Activated naive CD8-positive, alpha-beta T cell treated with anti-CD3 and anti-CD28 coated beads for 36 hours (primary cell): ENCODE results near the gene ACACA. TPM values are rescaled to one million over a fixed set of nuclear protein-coding genes. Genes with fewer than 3 reads are reported as not detected.

Experiments
- DNase-seq: peaks from one replicate; pipeline ENCODE4 v3.0.0; 2021
- H3K27ac Mint-ChIP-seq: one replicate; pipeline ENCODE4 v1.8.0; 2022; ENCODE audit warnings: mild to moderate bottlenecking, moderate library complexity, mixed read lengths
- H3K27me3 Mint-ChIP-seq: one replicate; pipeline ENCODE4 v1.8.0; 2022; ENCODE audit warnings: mild to moderate bottlenecking, mixed read lengths
- H3K36me3 Mint-ChIP-seq: one replicate; pipeline ENCODE4 v1.8.0; 2021; ENCODE audit warnings: mild to moderate bottlenecking, mixed read lengths
- H3K4me1 Mint-ChIP-seq: one replicate; pipeline ENCODE4 v1.8.0; 2021; ENCODE audit warnings: mixed read lengths
- H3K4me3 Mint-ChIP-seq: one replicate; pipeline ENCODE4 v1.8.0; 2022; ENCODE audit warnings: mild to moderate bottlenecking, moderate library complexity, mixed read lengths
- H3K9me3 Mint-ChIP-seq: one replicate; pipeline ENCODE4 v1.8.0; 2022; ENCODE audit warnings: mixed read lengths
- total RNA-seq, 2 experiments: library from RNA; stranded (reverse); gene quantifications; one replicate each; pipeline ENCODE4 v1.2.3, GENCODE V29; 2021

ACACA gene
- total RNA-seq, 2 experiments from 2014 or later, result 68.3 to 76.3 TPM

GRCh38 chr17:37121616-37122015 is 285.0 kb downstream of the ACACA start:
- H3K27me3 Mint-ChIP-seq, result no peaks in the 10 kb centered on the region
- DNase-seq, result no peak
- H3K27ac Mint-ChIP-seq, result no peak overlapping the region
- no peaks in the 10 kb centered on the region for H3K4me1 Mint-ChIP-seq
- H3K4me3 Mint-ChIP-seq, result no peak overlapping the region
- peaks cover 26% of the 10 kb centered on the region for H3K36me3 Mint-ChIP-seq
- H3K9me3 Mint-ChIP-seq, result no peaks in the 10 kb centered on the region

GRCh38 chr17:37118366-37119137 is 288.1 kb downstream of the ACACA start:
- Mint-ChIP-seq H3K4me1 (no peaks in the 10 kb centered on the region), H3K27me3 (no peaks in the 10 kb centered on the region), H3K4me3 (no peak overlapping the region), H3K36me3 (peaks cover 16% of the 10 kb centered on the region), H3K27ac (no peak overlapping the region), H3K9me3 (no peaks in the 10 kb centered on the region)
- no peak for DNase-seq

- Mint-ChIP-seq H3K9me3 (no peaks in the 10 kb centered on the region), H3K4me1 (no peaks in the 10 kb centered on the region), H3K27me3 (no peaks in the 10 kb centered on the region), H3K27ac (no peak overlapping the region), H3K36me3 (peaks cover 11% of the 10 kb centered on the region), H3K4me3 (no peak overlapping the region)
- no peak for DNase-seq
These were observed 289.1 kb downstream of the ACACA start for GRCh38 chr17:37117373-37118142.

- Mint-ChIP-seq H3K27me3 (no peaks in the 10 kb centered on the region), H3K4me3 (no peak overlapping the region), H3K9me3 (no peaks in the 10 kb centered on the region), H3K36me3 (peaks cover 12% of the 10 kb centered on the region), H3K4me1 (no peaks in the 10 kb centered on the region), H3K27ac (no peak overlapping the region)
- no peak for DNase-seq
These were observed 289.9 kb downstream of the ACACA start for GRCh38 chr17:37116671-37117185.

- Mint-ChIP-seq H3K9me3 (no peaks in the 10 kb centered on the region), H3K36me3 (peaks cover 21% of the 10 kb centered on the region), H3K4me1 (no peaks in the 10 kb centered on the region), H3K27ac (no peak overlapping the region), H3K4me3 (no peak overlapping the region), H3K27me3 (no peaks in the 10 kb centered on the region)
- no peak for DNase-seq
These were observed 295.3 kb downstream of the ACACA start for GRCh38 chr17:37111329-37111728.

- Mint-ChIP-seq H3K27ac (no peak overlapping the region), H3K9me3 (no peaks in the 10 kb centered on the region), H3K4me1 (no peaks in the 10 kb centered on the region), H3K36me3 (peaks cover 23% of the 10 kb centered on the region), H3K4me3 (no peak overlapping the region), H3K27me3 (no peaks in the 10 kb centered on the region)
- DNase-seq, result no peak
These were observed 295.9 kb downstream of the ACACA start for GRCh38 chr17:37110746-37111145.

- Mint-ChIP-seq H3K27ac (peak overlapping the region; percentile 14), H3K36me3 (peaks cover 23% of the 10 kb centered on the region), H3K4me3 (no peak overlapping the region), H3K4me1 (no peaks in the 10 kb centered on the region), H3K9me3 (no peaks in the 10 kb centered on the region), H3K27me3 (no peaks in the 10 kb centered on the region)
- DNase-seq, result no peak
These were observed 296.6 kb downstream of the ACACA start for GRCh38 chr17:37109731-37110710.

GRCh38 chr17:37109106-37109505 is 297.5 kb downstream of the ACACA start:
- Mint-ChIP-seq H3K36me3 (peaks cover 21% of the 10 kb centered on the region), H3K27me3 (no peaks in the 10 kb centered on the region), H3K4me3 (no peak overlapping the region), H3K4me1 (no peaks in the 10 kb centered on the region), H3K27ac (no peak overlapping the region), H3K9me3 (no peaks in the 10 kb centered on the region)
- no peak for DNase-seq

GRCh38 chr17:37107406-37108083 is 299.1 kb downstream of the ACACA start:
- H3K4me3 Mint-ChIP-seq, result no peak overlapping the region
- no peaks in the 10 kb centered on the region for H3K9me3 Mint-ChIP-seq
- H3K27me3 Mint-ChIP-seq, result no peaks in the 10 kb centered on the region
- DNase-seq, result no peak
- H3K4me1 Mint-ChIP-seq, result no peaks in the 10 kb centered on the region
- peaks cover 19% of the 10 kb centered on the region for H3K36me3 Mint-ChIP-seq
- no peak overlapping the region for H3K27ac Mint-ChIP-seq

- H3K9me3 Mint-ChIP-seq, result no peaks in the 10 kb centered on the region
- DNase-seq, result no peak
- no peaks in the 10 kb centered on the region for H3K27me3 Mint-ChIP-seq
- H3K27ac Mint-ChIP-seq, result no peak overlapping the region
- peaks cover 10% of the 10 kb centered on the region for H3K36me3 Mint-ChIP-seq
- H3K4me1 Mint-ChIP-seq, result no peaks in the 10 kb centered on the region
- no peak overlapping the region for H3K4me3 Mint-ChIP-seq
These were observed 300.6 kb downstream of the ACACA start for GRCh38 chr17:37106049-37106448.

- peaks cover 12% of the 10 kb centered on the region for H3K36me3 Mint-ChIP-seq
- no peak overlapping the region for H3K4me3 Mint-ChIP-seq
- no peak for DNase-seq
- no peak overlapping the region for H3K27ac Mint-ChIP-seq
- H3K27me3 Mint-ChIP-seq, result no peaks in the 10 kb centered on the region
- H3K9me3 Mint-ChIP-seq, result no peaks in the 10 kb centered on the region
- peaks cover 1% of the 10 kb centered on the region for H3K4me1 Mint-ChIP-seq
These were observed 303.4 kb downstream of the ACACA start for GRCh38 chr17:37103231-37103630.

GRCh38 chr17:37101306-37101705 is 305.3 kb downstream of the ACACA start:
- Mint-ChIP-seq H3K9me3 (no peaks in the 10 kb centered on the region), H3K4me3 (no peak overlapping the region), H3K27ac (no peak overlapping the region), H3K4me1 (peaks cover 1% of the 10 kb centered on the region), H3K27me3 (no peaks in the 10 kb centered on the region), H3K36me3 (peaks cover 14% of the 10 kb centered on the region)
- DNase-seq, result no peak

- Mint-ChIP-seq H3K9me3 (no peaks in the 10 kb centered on the region), H3K4me3 (no peak overlapping the region), H3K27ac (no peak overlapping the region), H3K4me1 (peaks cover 1% of the 10 kb centered on the region), H3K36me3 (peaks cover 15% of the 10 kb centered on the region), H3K27me3 (no peaks in the 10 kb centered on the region)
- DNase-seq, result no peak
These were observed 306.4 kb downstream of the ACACA start for GRCh38 chr17:37100231-37100630.

- peaks cover 22% of the 10 kb centered on the region for H3K36me3 Mint-ChIP-seq
- no peak overlapping the region for H3K27ac Mint-ChIP-seq
- DNase-seq, result no peak
- no peaks in the 10 kb centered on the region for H3K9me3 Mint-ChIP-seq
- no peaks in the 10 kb centered on the region for H3K27me3 Mint-ChIP-seq
- H3K4me3 Mint-ChIP-seq, result no peak overlapping the region
- H3K4me1 Mint-ChIP-seq, result peaks cover 4% of the 10 kb centered on the region
These were observed 307.5 kb downstream of the ACACA start for GRCh38 chr17:37098910-37099664.
